WTC11 (cell line): ENCODE measurements around the gene SORCS2. TPM values are rescaled to one million over a fixed set of nuclear protein-coding genes. Genes with fewer than 3 reads are reported as not detected.

Source experiments
- ATAC-seq: fragments of 200-7000 bp; cut with Tn5 transposase; 2 replicates; pipeline ENCODE4 v1.10.0; 2021; ENCODE audit warnings: mild to moderate bottlenecking, moderate library complexity
- CTCF ChIA-PET: fragments of 300-600 bp; sonication (Branson Sonifier 250); formaldehyde crosslinking; loops from one replicate; lab custom pipeline; 2021; ENCODE audit warnings: antibody characterized with exemption; lab: Charles Lee
- POLR2A ChIA-PET: fragments of 350-600 bp; sonication (Branson Sonifier 250); formaldehyde crosslinking; loops from one replicate; lab custom pipeline; 2021; ENCODE audit warnings: antibody characterized with exemption; lab: Charles Lee
- DNase-seq: peaks from one replicate; pipeline ENCODE4 v3.0.0; 2021; ENCODE audit warnings: low spot score
- H3K27ac Mint-ChIP-seq: 2 replicates; pipeline ENCODE4 v1.8.0; 2021; ENCODE audit warnings: mixed read lengths
- H3K27me3 Mint-ChIP-seq: 2 replicates; pipeline ENCODE4 v1.8.0; 2021; ENCODE audit warnings: low read depth, mild to moderate bottlenecking, moderate library complexity, mixed read lengths
- H3K36me3 Mint-ChIP-seq: 2 replicates; pipeline ENCODE4 v1.8.0; 2021; ENCODE audit warnings: mixed read lengths
- H3K4me1 Mint-ChIP-seq: 2 replicates; pipeline ENCODE4 v1.8.0; 2022; ENCODE audit warnings: mixed read lengths
- H3K4me3 Mint-ChIP-seq: 2 replicates; pipeline ENCODE4 v1.8.0; 2021; ENCODE audit warnings: mild to moderate bottlenecking, moderate library complexity, mixed read lengths
- H3K9me3 Mint-ChIP-seq: 2 replicates; pipeline ENCODE4 v1.8.0; 2021; ENCODE audit warnings: mixed read lengths
- ARID4B ChIP-seq: sonication (generic); formaldehyde crosslinking; IDR thresholded peaks from 2 replicates; pipeline ENCODE4 v1.8.0; 2023; ENCODE audit warnings: missing genetic modification reagents, mild to moderate bottlenecking, borderline replicate concordance
- ATF2 ChIP-seq: sonication (generic); formaldehyde crosslinking; IDR thresholded peaks from 2 replicates; pipeline ENCODE4 v1.8.1; 2022; ENCODE audit warnings: low read depth, missing genetic modification reagents, borderline replicate concordance
- CDX4 ChIP-seq: fragments of 250-450 bp; sonication (Bioruptor Pico); IDR thresholded peaks from 2 replicates; pipeline ENCODE4 v1.9.0; 2021; ENCODE audit warnings: moderate library complexity, mild to moderate bottlenecking, inconsistent platforms, borderline replicate concordance
- CREM ChIP-seq: sonication (generic); formaldehyde crosslinking; IDR thresholded peaks from 2 replicates; pipeline ENCODE4 v1.8.1; 2022; ENCODE audit warnings: mild to moderate bottlenecking, missing genetic modification reagents, moderate library complexity
- FOXJ3 ChIP-seq: sonication (generic); formaldehyde crosslinking; IDR thresholded peaks from 2 replicates; pipeline ENCODE4 v1.9.0; 2021; ENCODE audit warnings: missing genetic modification reagents, mild to moderate bottlenecking, borderline replicate concordance
- IRF2 ChIP-seq: sonication (generic); formaldehyde crosslinking; IDR thresholded peaks from 2 replicates; pipeline ENCODE4 v1.8.0; 2022; ENCODE audit warnings: low read depth, missing genetic modification reagents, borderline replicate concordance
- MYBL2 ChIP-seq: sonication (generic); formaldehyde crosslinking; IDR thresholded peaks from 2 replicates; pipeline ENCODE4 v1.8.1; 2023; ENCODE audit warnings: mild to moderate bottlenecking, moderate library complexity, missing genetic modification reagents
- PRDM15 ChIP-seq: sonication (generic); formaldehyde crosslinking; IDR thresholded peaks from 2 replicates; pipeline ENCODE4 v1.8.0; 2022; ENCODE audit warnings: missing genetic modification reagents
- USF1 ChIP-seq: sonication (generic); formaldehyde crosslinking; IDR thresholded peaks from 2 replicates; pipeline ENCODE4 v1.8.0; 2022; ENCODE audit warnings: mild to moderate bottlenecking, missing genetic modification reagents
- ZNF532 ChIP-seq: fragments of 250-450 bp; sonication (Bioruptor Pico); IDR thresholded peaks from 2 replicates; pipeline ENCODE4 v1.9.0; 2021; ENCODE audit warnings: mild to moderate bottlenecking, borderline replicate concordance
- ZSCAN18 ChIP-seq: fragments of 250-450 bp; sonication (Bioruptor Pico); IDR thresholded peaks from 2 replicates; pipeline ENCODE4 v2.1.2; 2022; ENCODE audit warnings: mild to moderate bottlenecking, moderate library complexity
- total RNA-seq: library from RNA; stranded (reverse); gene quantifications from 3 replicates; pipeline ENCODE4 v1.2.3, GENCODE V29; 2021

SORCS2 gene
- total RNA-seq, 1 experiment from 2014 or later, result 6.6 TPM

- Mint-ChIP-seq H3K4me1 (peaks cover 25% of the 10 kb centered on the region), H3K4me3 (no peak overlapping the region), H3K27me3 (no peaks in the 10 kb centered on the region; the same call in 1 of the 2 replicates), H3K36me3 (no peaks in the 10 kb centered on the region), H3K9me3 (0 out of 2 replicates have a peak, but pooled peaks cover 3% of the 10 kb centered on the region), H3K27ac (no peak overlapping the region)
- TF ChIP-seq ATF2 (no peak), PRDM15 (CRISPR knock-in tag) (peak; percentile 22; the same call in 1 of the 2 replicates)
- CTCF ChIA-PET, result interaction anchor here (1.0 to 3.6 kb wide), 7 partner anchors 17 to 268 kb away, joined by 3 to 14 read pairs (median 5); no protein-coding TSS in a partner anchor
- ATAC-seq, result peak; percentile 46
- POLR2A ChIA-PET, result no interaction called here
- no peak for DNase-seq
Observed at GRCh38 chr4:7462509-7462971, 270.2 kb downstream of the SORCS2 start.

GRCh38 chr4:7463566-7464258 is 271.4 kb downstream of the SORCS2 start:
- Mint-ChIP-seq H3K36me3 (no peaks in the 10 kb centered on the region), H3K9me3 (peaks cover 3% of the 10 kb centered on the region; the same call in 1 of the 2 replicates), H3K27me3 (no peaks in the 10 kb centered on the region; the same call in 1 of the 2 replicates), H3K4me3 (no peak overlapping the region), H3K4me1 (peaks cover 25% of the 10 kb centered on the region), H3K27ac (no peak overlapping the region)
- CTCF ChIA-PET, result interaction anchor here (1.1 to 2.0 kb wide), 2 partner anchors 128 to 187 kb away, joined by 5 to 8 read pairs; no protein-coding TSS in a partner anchor
- ATAC-seq (no peak), DNase-seq (no peak)
- POLR2A ChIA-PET, result no interaction called here
- TF ChIP-seq ZNF532 (CRISPR knock-in tag) (no peak), CDX4 (CRISPR knock-in tag) (no peak), USF1 (CRISPR knock-in tag) (no peak), IRF2 (CRISPR knock-in tag) (no peak), MYBL2 (CRISPR knock-in tag) (no peak), FOXJ3 (CRISPR knock-in tag) (no peak), ZSCAN18 (CRISPR knock-in tag) (no peak), ARID4B (no peak), CREM (CRISPR knock-in tag) (no peak)
